IPS DF 4.7 (cell line): Measurements from ENCODE around the gene HRK.
"Not testable (repeated sequence)": the region's sequence is repeated elsewhere in the genome, so short reads cannot be mapped to it uniquely, and the experiment has no call there.

Experiments used
- DNase-seq: peaks from one replicate; pipeline ENCODE4 v3.0.0-alpha.2; 2013; ENCODE audit warnings: low spot score; ENCODE audit errors: extremely low read depth

Gene HRK

GRCh38 chr12:116818948-116819832 lies 62.1 kb downstream of the HRK start:
- peak; percentile 28 for DNase-seq

- DNase-seq, result no peak
Measured at GRCh38 chr12:116818341-116818856, 62.8 kb downstream of the HRK start.

GRCh38 chr12:116814766-116815165 lies 66.5 kb downstream of the HRK start:
- not testable (repeated sequence) for DNase-seq

GRCh38 chr12:116813271-116814041 lies 67.8 kb downstream of the HRK start:
- DNase-seq, result no peak

- DNase-seq, result no peak
Measured at GRCh38 chr12:116812238-116812637, 69.0 kb downstream of the HRK start.

- no peak for DNase-seq
Measured at GRCh38 chr12:116808113-116809105, 72.8 kb downstream of the HRK start.

GRCh38 chr12:116807546-116807945 lies 73.7 kb downstream of the HRK start:
- no peak for DNase-seq

- DNase-seq, result no peak
Measured at GRCh38 chr12:116806845-116807440, 74.3 kb downstream of the HRK start.
